HG03432 (cell line): ENCODE results near the gene CCDC81.

ENCODE experiments used
- ATAC-seq: cut with Tn5 transposase; IDR thresholded peaks from one replicate; pipeline ENCODE4 v1.9.1; 2021; ENCODE audit warnings: mild to moderate bottlenecking, moderate library complexity; ENCODE audit not compliant: unreplicated experiment

CCDC81 gene

DNA sequence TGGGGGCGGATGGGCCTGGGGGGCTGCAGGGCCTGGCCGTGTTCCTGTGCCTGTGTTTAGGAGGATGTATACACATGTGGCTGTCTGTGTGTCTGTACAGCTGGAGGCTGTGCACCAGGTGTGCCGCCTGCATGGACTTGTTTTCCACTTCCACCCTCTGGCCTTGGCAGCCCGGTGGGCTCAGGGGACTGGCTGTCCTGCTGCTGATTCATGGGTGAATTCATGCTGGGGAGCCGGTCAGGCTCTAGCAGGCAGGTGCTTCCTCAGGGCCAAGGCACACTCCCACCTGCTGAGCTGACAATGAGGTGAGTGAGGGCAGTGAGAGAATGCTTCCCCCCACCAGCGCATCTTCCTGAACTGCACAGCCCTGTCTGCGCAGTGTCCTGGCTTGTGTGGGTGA, 88.4 kb downstream of the CCDC81 start:
- no peak for ATAC-seq

- no peak for ATAC-seq
Measured at GRCh38 chr11:86463955-86464354, 89.3 kb downstream of the CCDC81 start.

- ATAC-seq, result no peak
Measured at GRCh38 chr11:86464509-86465221, 90.0 kb downstream of the CCDC81 start.

GRCh38 chr11:86468169-86468568, 93.5 kb downstream of the CCDC81 start:
- ATAC-seq, result no peak

DNA sequence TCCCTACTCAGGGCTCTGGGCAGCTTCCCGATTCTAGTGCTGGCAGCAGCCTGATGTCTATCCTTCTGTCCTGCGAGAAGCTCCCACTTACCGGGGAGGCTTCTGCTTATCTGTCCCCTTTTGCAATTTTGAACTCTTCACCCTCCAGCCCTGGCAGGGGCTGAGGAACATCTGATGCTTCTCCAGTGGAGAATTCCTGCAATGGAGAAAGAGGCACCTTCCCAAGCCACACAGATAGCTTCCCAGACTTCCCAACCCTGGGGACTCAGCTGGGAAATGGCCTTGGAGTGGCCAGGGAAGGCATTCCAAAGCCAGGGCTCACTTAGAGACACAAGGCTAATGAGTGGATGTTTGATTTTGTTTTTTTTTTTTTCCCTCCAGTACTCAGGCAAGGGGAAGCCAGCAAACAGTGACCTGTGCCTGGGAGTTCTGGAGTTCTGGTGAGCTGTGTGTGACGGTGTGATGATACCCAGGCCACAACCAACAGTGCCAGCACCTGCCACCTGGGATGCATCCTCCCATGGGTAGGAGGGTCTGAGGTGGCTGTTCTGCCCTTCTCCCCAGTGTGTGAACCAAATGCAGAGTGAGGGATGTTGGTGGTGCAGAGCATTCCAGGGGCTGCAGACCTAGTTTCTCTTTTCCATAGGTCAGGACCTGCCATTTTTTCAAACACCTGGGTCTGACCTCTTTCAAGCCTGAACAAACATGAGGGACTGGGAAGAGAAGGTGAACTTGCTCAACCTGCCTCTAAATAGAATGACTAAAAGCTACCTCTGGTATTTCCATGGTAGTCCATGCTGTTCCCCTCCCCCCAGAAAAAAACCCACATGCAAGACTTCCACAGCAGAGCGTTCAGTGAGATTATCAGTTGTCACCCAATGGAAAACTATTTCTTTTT, 95.1 kb downstream of the CCDC81 start:
- no peak for ATAC-seq
